ENCODE measurements around the gene DIDO1. TPM values are rescaled to one million over a fixed set of nuclear protein-coding genes. Genes with fewer than 3 reads are reported as not detected.

The DIDO1 gene
- total RNA-seq, 1 experiment from 2014 or later: 77.1 TPM

DNA sequence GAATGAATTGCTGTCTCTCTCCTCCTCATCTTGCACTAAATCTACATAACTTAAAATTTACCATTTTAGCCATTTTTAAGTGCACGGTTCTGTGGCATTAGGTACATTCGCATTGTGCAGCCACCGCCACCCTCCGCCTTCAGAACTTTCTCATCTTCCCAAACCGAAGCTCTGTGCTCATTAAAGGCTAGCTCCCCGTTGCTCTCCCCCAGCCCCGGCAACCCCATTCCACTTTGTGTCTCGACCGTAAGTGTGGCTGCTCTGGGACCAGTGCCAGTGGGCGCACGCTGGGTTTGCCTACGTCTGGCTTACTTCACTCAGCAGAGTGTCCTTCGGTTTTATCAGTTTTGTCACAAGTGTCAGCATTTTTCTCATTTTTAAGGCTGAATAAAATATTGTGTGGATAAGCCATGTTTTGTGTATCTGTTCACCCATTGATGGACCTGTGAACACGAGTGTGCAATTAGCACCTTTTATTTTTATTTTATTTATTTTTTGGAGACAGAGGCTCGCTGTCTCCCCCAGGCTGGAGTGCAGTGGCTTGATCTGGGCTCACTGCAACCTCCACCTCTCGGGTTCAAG is 43.0 kb upstream of the DIDO1 start:
- CTCF ChIA-PET: interaction anchor here (0.8 to 1.1 kb wide), 2 partner anchors 26 to 94 kb away, joined by 3 to 4 read pairs; no protein-coding TSS in a partner anchor
- no TSS peak for BruUV-seq (replicated peaks)

GRCh38 chr20:62968378-62969178 is 42.3 kb upstream of the DIDO1 start:
- no peak overlapping the region for H3K4me3 Mint-ChIP-seq (ENCODE audit: low read depth, unreplicated experiment)
- DNase-seq: no peak
- H3K27me3 Mint-ChIP-seq (ENCODE audit: unreplicated experiment): peaks cover 26% of the 10 kb centered on the region
- TF ChIP-seq, protein P1, sequence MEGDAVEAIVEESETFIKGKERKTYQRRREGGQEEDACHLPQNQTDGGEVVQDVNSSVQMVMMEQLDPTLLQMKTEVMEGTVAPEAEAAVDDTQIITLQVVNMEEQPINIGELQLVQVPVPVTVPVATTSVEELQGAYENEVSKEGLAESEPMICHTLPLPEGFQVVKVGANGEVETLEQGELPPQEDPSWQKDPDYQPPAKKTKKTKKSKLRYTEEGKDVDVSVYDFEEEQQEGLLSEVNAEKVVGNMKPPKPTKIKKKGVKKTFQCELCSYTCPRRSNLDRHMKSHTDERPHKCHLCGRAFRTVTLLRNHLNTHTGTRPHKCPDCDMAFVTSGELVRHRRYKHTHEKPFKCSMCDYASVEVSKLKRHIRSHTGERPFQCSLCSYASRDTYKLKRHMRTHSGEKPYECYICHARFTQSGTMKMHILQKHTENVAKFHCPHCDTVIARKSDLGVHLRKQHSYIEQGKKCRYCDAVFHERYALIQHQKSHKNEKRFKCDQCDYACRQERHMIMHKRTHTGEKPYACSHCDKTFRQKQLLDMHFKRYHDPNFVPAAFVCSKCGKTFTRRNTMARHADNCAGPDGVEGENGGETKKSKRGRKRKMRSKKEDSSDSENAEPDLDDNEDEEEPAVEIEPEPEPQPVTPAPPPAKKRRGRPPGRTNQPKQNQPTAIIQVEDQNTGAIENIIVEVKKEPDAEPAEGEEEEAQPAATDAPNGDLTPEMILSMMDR (IDR thresholded peaks at IDR 0.05; ENCODE audit: unreplicated experiment): no peak
- H3K27ac Mint-ChIP-seq (ENCODE audit: unreplicated experiment): no peak overlapping the region
- H3K36me3 Mint-ChIP-seq (ENCODE audit: insufficient read depth, unreplicated experiment): peaks cover 6% of the 10 kb centered on the region
- H3K9me3 Mint-ChIP-seq (ENCODE audit: low read depth, unreplicated experiment): no peaks in the 10 kb centered on the region
- no TSS peak for BruUV-seq (replicated peaks)
- intact Hi-C loops (cut with micrococcal nuclease; ENCODE audit: unreplicated experiment): no loop called here
- CTCF ChIA-PET: no interaction called here
- H3K4me1 Mint-ChIP-seq (ENCODE audit: low read depth, unreplicated experiment): peaks cover 14% of the 10 kb centered on the region

More for the DNA sequence above, 43.0 kb upstream of the DIDO1 start:
- H3K27ac Mint-ChIP-seq (ENCODE audit: unreplicated experiment): no peak overlapping the region
- H3K36me3 Mint-ChIP-seq (ENCODE audit: insufficient read depth, unreplicated experiment): peaks cover 4% of the 10 kb centered on the region
- TF ChIP-seq, protein P1 (IDR thresholded peaks at IDR 0.05; ENCODE audit: unreplicated experiment): no peak
- peaks cover 33% of the 10 kb centered on the region for H3K27me3 Mint-ChIP-seq (ENCODE audit: unreplicated experiment)
- DNase-seq: no peak
- intact Hi-C loops (cut with micrococcal nuclease; ENCODE audit: unreplicated experiment): no loop called here
- no peaks in the 10 kb centered on the region for H3K9me3 Mint-ChIP-seq (ENCODE audit: low read depth, unreplicated experiment)
- H3K4me3 Mint-ChIP-seq (ENCODE audit: low read depth, unreplicated experiment): no peak overlapping the region
- peaks cover 14% of the 10 kb centered on the region for H3K4me1 Mint-ChIP-seq (ENCODE audit: low read depth, unreplicated experiment)

DNA sequence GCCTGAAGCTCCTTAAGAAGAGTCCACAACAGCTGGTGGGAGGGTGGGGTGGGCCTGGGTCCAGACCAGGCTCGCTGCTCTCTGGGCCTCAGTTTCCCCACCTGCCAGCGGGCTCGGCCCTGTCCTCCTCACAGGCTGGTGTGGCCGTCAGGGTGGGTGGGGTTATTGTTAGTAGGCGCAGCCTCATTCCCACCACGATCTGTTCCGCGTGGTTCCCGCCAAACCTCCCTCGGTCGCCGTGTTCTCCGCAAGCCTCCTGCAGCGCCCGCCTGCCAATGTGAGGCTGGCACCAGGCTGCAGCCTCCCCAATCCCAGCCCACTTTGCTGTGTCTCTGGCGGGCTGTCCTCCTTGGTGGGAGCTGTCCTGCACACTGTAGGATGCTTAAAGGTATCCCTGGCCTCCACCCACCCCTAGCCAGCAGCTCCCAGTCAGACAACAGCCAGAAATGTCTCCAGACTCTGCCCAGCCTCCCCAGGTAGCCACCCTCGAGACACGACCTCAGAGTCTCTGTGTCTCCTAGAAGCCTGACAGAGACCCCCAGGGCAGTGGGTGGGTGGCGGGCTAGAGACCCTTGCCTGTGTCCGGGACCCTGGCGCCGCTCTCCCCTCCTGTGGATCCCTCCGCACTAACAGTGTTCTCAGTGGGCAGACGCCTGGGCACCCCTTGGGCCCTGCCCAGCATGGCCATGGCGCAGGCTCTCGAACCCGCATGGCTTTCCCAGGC is 41.5 kb upstream of the DIDO1 start:
- Mint-ChIP-seq H3K27me3 (ENCODE audit: unreplicated experiment) (peaks cover 22% of the 10 kb centered on the region), H3K4me3 (ENCODE audit: low read depth, unreplicated experiment) (no peak overlapping the region), H3K4me1 (ENCODE audit: low read depth, unreplicated experiment) (peaks cover 14% of the 10 kb centered on the region), H3K9me3 (ENCODE audit: low read depth, unreplicated experiment) (no peaks in the 10 kb centered on the region), H3K27ac (ENCODE audit: unreplicated experiment) (no peak overlapping the region), H3K36me3 (ENCODE audit: insufficient read depth, unreplicated experiment) (peaks cover 14% of the 10 kb centered on the region)
- no peak for DNase-seq
- intact Hi-C loops (cut with micrococcal nuclease; ENCODE audit: unreplicated experiment): no loop called here
- TF ChIP-seq, protein P1 (IDR thresholded peaks at IDR 0.05; ENCODE audit: unreplicated experiment): no peak
- BruUV-seq (replicated peaks): no TSS peak
- CTCF ChIA-PET: interaction anchor here (0.7 kb wide), 1 partner anchor 108 kb away, joined by 7 read pairs; no protein-coding TSS in a partner anchor

DNA sequence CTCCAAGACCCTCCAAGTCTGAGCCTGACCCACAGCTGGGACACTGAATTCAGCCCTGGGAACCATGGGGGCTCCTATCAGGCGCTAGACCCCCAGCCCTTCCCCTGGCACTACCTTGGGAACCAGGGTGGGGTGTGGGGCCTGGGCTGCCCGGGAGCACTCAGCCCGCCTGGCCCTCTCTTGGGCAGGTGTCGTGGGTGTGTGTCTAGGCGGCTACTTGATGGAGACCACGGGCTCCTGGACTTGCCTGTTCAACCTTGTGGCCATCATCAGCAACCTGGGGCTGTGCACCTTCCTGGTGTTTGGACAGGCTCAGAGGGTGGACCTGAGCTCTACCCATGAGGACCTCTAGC is 40.8 kb upstream of the DIDO1 start:
- Mint-ChIP-seq H3K27ac (ENCODE audit: unreplicated experiment) (no peak overlapping the region), H3K36me3 (ENCODE audit: insufficient read depth, unreplicated experiment) (peaks cover 16% of the 10 kb centered on the region), H3K4me1 (ENCODE audit: low read depth, unreplicated experiment) (peaks cover 10% of the 10 kb centered on the region), H3K9me3 (ENCODE audit: low read depth, unreplicated experiment) (no peaks in the 10 kb centered on the region), H3K4me3 (ENCODE audit: low read depth, unreplicated experiment) (no peak overlapping the region), H3K27me3 (ENCODE audit: unreplicated experiment) (peaks cover 15% of the 10 kb centered on the region)
- TF ChIP-seq, protein P1 (IDR thresholded peaks at IDR 0.05; ENCODE audit: unreplicated experiment): no peak
- intact Hi-C loops (cut with micrococcal nuclease; ENCODE audit: unreplicated experiment): no loop called here
- CTCF ChIA-PET: interaction anchor here (0.7 kb wide), 1 partner anchor 109 kb away, joined by 7 read pairs; no protein-coding TSS in a partner anchor
- no peak for DNase-seq
- no TSS peak for BruUV-seq (replicated peaks)

All from Calu3 (cell line).